ENCODE data around the gene OR2T5. TPM values are rescaled to one million over a fixed set of nuclear protein-coding genes. Genes with fewer than 3 reads are reported as not detected.
"Not testable (repeated sequence)": the region's sequence is repeated elsewhere in the genome, so short reads cannot be mapped to it uniquely, and the experiment has no call there.

OR2T5 gene
- polyA plus RNA-seq, 4 donors = not detected

DNA sequence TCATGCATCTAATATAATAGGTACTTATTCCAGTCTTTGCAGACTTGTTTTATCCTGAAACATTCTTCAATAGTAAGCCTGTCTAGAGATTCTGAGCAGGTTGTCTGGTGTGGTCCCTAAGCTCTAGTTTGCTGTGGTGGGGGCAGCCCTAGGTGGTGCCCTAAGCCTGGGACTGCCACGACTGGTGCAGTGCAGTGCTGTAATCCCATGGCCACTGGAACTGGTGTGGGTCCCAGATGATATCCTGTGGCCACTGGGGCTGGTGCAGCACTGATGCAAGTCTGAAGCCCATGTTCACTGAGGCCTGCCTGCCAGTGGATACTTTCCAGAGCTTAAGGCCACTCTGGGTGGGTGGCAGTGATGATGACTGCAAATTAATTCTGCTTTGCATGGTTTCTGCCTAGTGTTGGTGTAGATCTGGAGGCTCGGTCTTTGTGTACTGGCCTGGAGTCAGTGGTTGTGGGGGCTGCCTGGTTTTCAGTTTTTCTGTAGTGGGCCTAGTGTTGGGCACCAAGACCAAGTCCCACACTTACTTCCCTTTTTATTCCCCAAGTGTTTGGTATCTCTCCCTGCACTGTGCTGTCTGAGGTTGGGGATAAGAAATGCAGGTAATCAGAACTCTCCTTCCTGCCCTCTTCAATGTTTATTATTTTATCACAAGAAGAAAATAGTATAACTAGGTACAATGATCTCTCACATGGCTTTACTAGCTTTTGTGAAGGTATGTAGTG, 12.1 kb downstream of the OR2T5 start:
- DNase-seq (ENCODE audit: low read depth in 4 of 4, low spot score in 2 of 4) = not testable (repeated sequence)

DNA sequence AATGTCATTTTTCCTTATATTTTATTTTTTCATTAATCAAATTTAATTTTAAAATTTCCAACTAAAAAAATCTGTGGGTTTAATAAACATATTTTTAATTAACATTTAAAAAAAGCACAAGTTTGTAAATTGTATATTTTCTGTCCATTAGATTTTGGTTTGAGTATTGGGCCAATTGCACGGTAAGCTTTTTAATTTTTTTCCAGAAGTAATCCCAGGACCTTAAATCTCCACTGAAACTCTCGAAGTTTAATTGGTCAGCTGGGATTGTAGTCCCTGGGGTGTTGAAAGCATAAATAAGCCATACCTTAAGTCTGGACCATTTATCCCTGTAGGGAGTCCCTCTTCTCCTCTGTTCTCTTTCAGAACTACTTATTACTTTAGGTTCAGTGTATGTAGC, 19.4 kb downstream of the OR2T5 start, which contains the start of gene OR2G6:
Gene OR2G6 (plus strand): TSS at position 301 of the 400 bp plus-strand sequence. CDS start 13,574 bp downstream, outside the sequence.
- DNase-seq (ENCODE audit: low read depth in 4 of 4, low spot score in 2 of 4) = not testable (repeated sequence)

DNA sequence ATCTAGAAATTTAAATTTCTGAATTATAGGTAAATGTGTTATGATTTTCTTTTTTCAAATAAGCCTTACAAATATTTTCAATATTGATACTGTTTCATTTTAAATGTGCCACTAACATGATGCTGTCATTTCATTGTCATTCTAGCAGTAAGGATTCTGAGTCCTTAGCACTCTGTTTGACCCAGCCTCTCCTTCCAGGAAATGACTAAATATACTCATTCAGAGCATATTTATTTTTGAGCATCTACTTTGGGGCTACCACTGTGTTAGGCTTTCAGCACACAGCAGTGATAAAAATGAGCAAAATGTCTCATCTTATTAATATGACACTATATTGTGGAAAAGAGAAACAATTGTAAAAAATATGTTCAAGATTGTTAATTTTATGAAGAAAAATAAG, 21.8 kb downstream of the OR2T5 start:
- not testable (repeated sequence) for DNase-seq (ENCODE audit: low read depth in 4 of 4, low spot score in 2 of 4)

DNA sequence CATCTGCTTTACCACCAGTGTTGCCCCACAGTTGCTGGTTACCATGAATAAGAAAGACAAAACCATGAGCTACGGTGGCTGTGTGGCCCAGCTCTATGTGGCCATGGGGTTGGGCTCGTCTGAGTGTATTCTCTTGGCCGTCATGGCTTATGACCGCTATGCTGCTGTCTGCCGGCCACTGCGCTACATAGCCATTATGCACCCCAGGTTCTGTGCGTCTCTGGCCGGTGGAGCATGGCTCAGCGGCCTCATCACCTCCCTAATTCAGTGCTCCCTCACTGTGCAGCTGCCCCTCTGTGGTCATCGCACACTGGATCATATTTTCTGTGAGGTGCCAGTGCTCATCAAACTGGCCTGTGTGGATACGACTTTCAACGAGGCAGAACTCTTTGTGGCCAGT, 33.5 kb downstream of the OR2T5 start:
- DNase-seq (ENCODE audit: low read depth in 4 of 4, low spot score in 2 of 4) = no peak

DNA sequence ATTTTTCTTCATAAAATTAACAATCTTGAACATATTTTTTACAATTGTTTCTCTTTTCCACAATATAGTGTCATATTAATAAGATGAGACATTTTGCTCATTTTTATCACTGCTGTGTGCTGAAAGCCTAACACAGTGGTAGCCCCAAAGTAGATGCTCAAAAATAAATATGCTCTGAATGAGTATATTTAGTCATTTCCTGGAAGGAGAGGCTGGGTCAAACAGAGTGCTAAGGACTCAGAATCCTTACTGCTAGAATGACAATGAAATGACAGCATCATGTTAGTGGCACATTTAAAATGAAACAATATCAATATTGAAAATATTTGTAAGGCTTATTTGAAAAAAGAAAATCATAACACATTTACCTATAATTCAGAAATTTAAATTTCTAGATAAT, 49.1 kb downstream of the OR2T5 start:
- not testable (repeated sequence) for DNase-seq (ENCODE audit: low read depth in 4 of 4, low spot score in 2 of 4)

Other genes starting within 250 kb of the OR2T5 start
- not detected for gene OR2T33, start 210.6 kb upstream of the OR2T5 start, polyA plus RNA-seq (ENCODE audit: insufficient read length in 4 of 4)
- under 1 TPM in 2 of 4 donors, not detected in 2; 0.04 to 0.13 TPM for gene OR2T12, start 185.2 kb upstream of the OR2T5 start, polyA plus RNA-seq (ENCODE audit: insufficient read length in 4 of 4)
- gene OR2M7, start 164.0 kb upstream of the OR2T5 start, polyA plus RNA-seq (ENCODE audit: insufficient read length in 4 of 4) = not detected
- not detected for gene OR14C36, start 139.8 kb upstream of the OR2T5 start, polyA plus RNA-seq (ENCODE audit: insufficient read length in 4 of 4)
- not detected for gene OR2T4, start 126.9 kb upstream of the OR2T5 start, polyA plus RNA-seq (ENCODE audit: insufficient read length in 4 of 4)
- gene OR2T6, start 112.8 kb upstream of the OR2T5 start, polyA plus RNA-seq (ENCODE audit: insufficient read length in 4 of 4) = under 1 TPM in 2 of 4 donors, not detected in 2; 0.08 to 0.21 TPM
- gene OR2T1, start 85.5 kb upstream of the OR2T5 start, polyA plus RNA-seq (ENCODE audit: insufficient read length in 4 of 4) = not detected
- not detected for gene OR2T2, start 43.0 kb upstream of the OR2T5 start, polyA plus RNA-seq (ENCODE audit: insufficient read length in 4 of 4)
- not detected for gene OR2T3, start 15.2 kb upstream of the OR2T5 start, polyA plus RNA-seq (ENCODE audit: insufficient read length in 4 of 4)
- gene OR2G6, start 19.5 kb downstream of the OR2T5 start, polyA plus RNA-seq (ENCODE audit: insufficient read length in 4 of 4) = under 1 TPM in 2 of 4 donors, not detected in 2; 0.04 to 0.08 TPM
- under 1 TPM in 1 of 4 donors, not detected in 3; 0.06 TPM for gene OR2T29, start 74.2 kb downstream of the OR2T5 start, polyA plus RNA-seq (ENCODE audit: insufficient read length in 4 of 4)
- not detected for gene OR2T34, start 86.2 kb downstream of the OR2T5 start, polyA plus RNA-seq (ENCODE audit: insufficient read length in 4 of 4)
- under 1 TPM; 0.08 to 0.28 (median 0.11) TPM for gene OR2T10, start 109.1 kb downstream of the OR2T5 start, polyA plus RNA-seq (ENCODE audit: insufficient read length in 4 of 4)
- gene OR2T11, start 146.5 kb downstream of the OR2T5 start, polyA plus RNA-seq (ENCODE audit: insufficient read length in 4 of 4) = under 1 TPM in 1 of 4 donors, not detected in 3; 0.03 TPM
- gene OR2T35, start 156.7 kb downstream of the OR2T5 start, polyA plus RNA-seq (ENCODE audit: insufficient read length in 4 of 4) = not detected
- gene OR2T27, start 166.9 kb downstream of the OR2T5 start, polyA plus RNA-seq (ENCODE audit: insufficient read length in 4 of 4) = not detected
- under 1 TPM in 1 of 4 donors, not detected in 3; 0.19 TPM for gene OR14I1, start 214.2 kb downstream of the OR2T5 start, polyA plus RNA-seq (ENCODE audit: insufficient read length in 4 of 4)

All from left renal cortex interstitium (tissue), 4 donors.